Smooth muscle cell (in vitro differentiated cells): ENCODE measurements around the gene PTPRT. TPM values are rescaled to one million over a fixed set of nuclear protein-coding genes. Genes with fewer than 3 reads are reported as not detected.

Experiments used
- DNase-seq: peaks from one replicate; lab custom pipeline; 2025; ENCODE audit not compliant: unreplicated experiment; lab: John Stamatoyannopoulos, UW
- H2AFZ ChIP-seq: fragments of 200-600 bp; sonication (generic); 2 replicates; pipeline ENCODE4 v1.6.0; 2016; ENCODE audit warnings: antibody characterized with exemption, low read depth, mild to moderate bottlenecking
- H3F3A ChIP-seq: fragments of 200-600 bp; sonication (generic); 2 replicates; pipeline ENCODE4 v1.6.0; 2017; ENCODE audit warnings: antibody characterized with exemption, low read depth
- H3K27ac ChIP-seq: fragments of 200-600 bp; sonication (generic); 2 replicates; pipeline ENCODE4 v1.5.1; 2016; ENCODE audit warnings: low read depth, mild to moderate bottlenecking
- H3K27me3 ChIP-seq: fragments of 200-600 bp; sonication (generic); 2 replicates; pipeline ENCODE4 v1.6.1; 2016; ENCODE audit warnings: low read depth, mild to moderate bottlenecking
- H3K36me3 ChIP-seq: fragments of 200-600 bp; sonication (generic); 2 replicates; pipeline ENCODE4 v1.5.1; 2016; ENCODE audit warnings: low read depth
- H3K4me1 ChIP-seq: fragments of 200-600 bp; sonication (generic); 2 replicates; pipeline ENCODE4 v1.5.1; 2016; ENCODE audit warnings: low read depth
- H3K4me2 ChIP-seq: fragments of 200-600 bp; sonication (generic); 2 replicates; pipeline ENCODE4 v1.6.0; 2016; ENCODE audit warnings: mild to moderate bottlenecking
- H3K4me3 ChIP-seq: fragments of 200-600 bp; sonication (generic); 2 replicates; pipeline ENCODE4 v1.5.1; 2016; ENCODE audit warnings: mild to moderate bottlenecking
- H3K79me2 ChIP-seq: fragments of 200-600 bp; sonication (generic); 2 replicates; pipeline ENCODE4 v1.6.0; 2016; ENCODE audit warnings: low read depth, mild to moderate bottlenecking
- H3K9ac ChIP-seq: fragments of 200-600 bp; sonication (generic); 2 replicates; pipeline ENCODE4 v1.6.0; 2016; ENCODE audit warnings: low read depth
- H3K9me3 ChIP-seq: fragments of 200-600 bp; sonication (generic); replicated peaks from 2 replicates; pipeline ENCODE4 v1.5.1; 2016; ENCODE audit warnings: low read depth
- H4K20me1 ChIP-seq: fragments of 200-600 bp; sonication (generic); 2 replicates; pipeline ENCODE4 v1.6.0; 2016; ENCODE audit warnings: low read depth
- CTCF ChIP-seq: fragments of 200-600 bp; sonication (generic); IDR thresholded peaks from 2 replicates; pipeline ENCODE4 v1.5.1; 2017; ENCODE audit warnings: borderline replicate concordance, mild to moderate bottlenecking, antibody characterized with exemption; ENCODE audit not compliant: insufficient read depth, poor library complexity, severe bottlenecking
- WGBS: methylation state at CpG from one replicate; pipeline ENCODE4 v1.1.7; 2016; ENCODE audit warnings: low lambda C conversion rate; 5-methylcytosine and 5-hydroxymethylcytosine counted together
- polyA plus RNA-seq: library from polyadenylated mRNA; unstranded; fragments of >200 nt; fragmentation: Nextera tagmentation; extraction: Ambion mirVana; gene quantifications from 2 replicates; pipeline ENCODE4 v1.2.1, GENCODE V29; 2016
- total RNA-seq: library from RNA; depleted of rRNA; stranded (reverse); fragments of >200 nt; gene quantifications from 2 replicates; pipeline ENCODE4 v1.2.3, GENCODE V29; 2014

Gene PTPRT
- total and polyA plus RNA-seq, 2 experiments from 2014 or later: 0.99 to 2.1 TPM

DNA sequence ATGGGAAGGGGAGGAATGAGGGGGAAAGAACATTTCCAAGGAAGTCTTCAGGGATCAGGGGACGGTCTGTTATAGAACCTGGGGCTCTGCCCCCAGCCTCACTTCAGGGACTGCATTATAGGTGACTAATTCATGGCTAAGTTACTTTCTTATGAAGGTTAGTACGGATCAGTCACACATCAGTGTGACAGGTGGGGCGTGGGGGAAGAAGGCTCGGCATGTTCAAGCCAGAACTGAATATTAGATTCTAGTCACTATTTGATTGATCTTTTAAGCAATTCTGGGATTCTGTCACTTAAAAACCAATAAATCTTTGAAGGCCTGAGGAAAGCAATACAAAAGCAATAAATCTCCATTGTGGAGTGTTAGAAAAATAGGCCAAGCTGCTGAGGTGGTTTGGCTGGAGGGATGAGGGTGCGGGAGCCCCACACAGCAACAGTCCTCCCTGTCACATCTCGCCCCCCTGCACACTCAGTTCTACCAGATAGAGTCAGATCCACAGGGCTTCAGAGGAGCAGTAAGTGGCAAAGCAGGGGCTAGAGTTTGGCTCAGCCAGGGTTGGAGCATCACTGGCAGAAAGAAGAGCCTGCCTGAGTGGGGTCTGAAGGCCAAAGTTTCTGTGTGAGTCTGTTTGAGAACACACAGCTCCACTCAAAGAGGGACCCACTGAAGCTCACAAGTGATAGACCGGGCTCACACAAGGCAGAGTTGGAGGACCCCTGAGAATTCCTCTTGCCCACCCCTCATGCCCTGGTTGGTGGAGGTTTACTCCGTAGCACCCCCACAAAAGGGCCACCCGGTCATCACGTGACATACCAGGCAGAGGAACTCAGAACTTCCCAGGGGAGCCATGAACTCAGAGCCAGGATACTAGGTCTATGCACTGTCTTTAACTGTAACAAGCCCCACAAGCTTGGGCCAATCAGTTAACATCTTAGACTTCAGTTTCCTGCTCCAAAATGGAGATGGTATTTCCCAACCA, 843.2 kb downstream of the PTPRT start:
- Histone ChIP-seq H3K9ac (no peak overlapping the region), H3K9me3 (no peaks in the 10 kb centered on the region), H3K4me3 (no peak overlapping the region), H3K36me3 (no peaks in the 10 kb centered on the region), H4K20me1 (no peaks in the 10 kb centered on the region), H3F3A (no peaks in the 10 kb centered on the region), H3K4me1 (no peaks in the 10 kb centered on the region), H3K79me2 (no peaks in the 10 kb centered on the region), H2AFZ (no peak overlapping the region), H3K27me3 (no peaks in the 10 kb centered on the region), H3K27ac (no peak overlapping the region), H3K4me2 (no peak overlapping the region)
- no peak for DNase-seq
- no peak for TF ChIP-seq CTCF
- WGBS: 96% methylated on average over 10 of the region's 10 CpGs

DNA sequence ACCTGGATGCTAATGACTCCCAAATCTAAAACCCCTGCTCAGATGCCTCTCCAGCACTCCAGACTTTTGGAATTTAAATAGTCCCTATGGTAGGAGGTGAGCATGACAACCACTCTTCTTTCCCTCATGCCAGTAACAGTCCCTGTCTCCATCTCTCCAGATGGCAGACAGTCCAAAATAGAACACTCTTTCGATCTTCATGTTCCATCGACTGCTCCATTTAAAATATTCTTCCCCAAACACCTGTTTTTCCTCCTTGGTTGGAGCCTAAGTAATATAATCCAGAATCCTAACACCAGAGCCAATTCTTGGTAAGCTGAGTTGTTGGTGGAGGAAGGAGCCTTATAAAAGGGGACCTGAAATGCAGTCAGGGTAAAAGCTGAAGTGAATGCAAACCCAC, 848.1 kb downstream of the PTPRT start:
- Histone ChIP-seq H3K9me3 (no peaks in the 10 kb centered on the region), H3K36me3 (no peaks in the 10 kb centered on the region), H2AFZ (no peak overlapping the region), H3K9ac (no peak overlapping the region), H3K27me3 (no peaks in the 10 kb centered on the region), H3K79me2 (no peaks in the 10 kb centered on the region), H3K4me2 (no peak overlapping the region), H4K20me1 (no peaks in the 10 kb centered on the region), H3K27ac (no peak overlapping the region), H3F3A (no peaks in the 10 kb centered on the region), H3K4me3 (no peak overlapping the region), H3K4me1 (peaks cover 9% of the 10 kb centered on the region)
- WGBS: 97% methylated on average over 2 of the region's 2 CpGs
- DNase-seq: no peak
- no peak for TF ChIP-seq CTCF

GRCh38 chr20:42340368-42340767, 849.3 kb downstream of the PTPRT start:
- no peak for TF ChIP-seq CTCF
- Histone ChIP-seq H4K20me1 (no peaks in the 10 kb centered on the region), H3K4me1 (peaks cover 9% of the 10 kb centered on the region), H3K36me3 (no peaks in the 10 kb centered on the region), H2AFZ (no peak overlapping the region), H3K4me2 (no peak overlapping the region), H3K27me3 (no peaks in the 10 kb centered on the region), H3K9me3 (no peaks in the 10 kb centered on the region), H3F3A (no peaks in the 10 kb centered on the region), H3K4me3 (no peak overlapping the region), H3K79me2 (no peaks in the 10 kb centered on the region), H3K27ac (no peak overlapping the region), H3K9ac (no peak overlapping the region)
- DNase-seq: no peak
- WGBS: 92% methylated on average over 4 of the region's 4 CpGs
